Gastrocnemius medialis (tissue), 4 donors: ENCODE results near the gene SERTAD2.

Experiments used
- POLR2A ChIP-seq, 2 donors: fragments of 450-650 bp; IDR thresholded peaks; one replicate each; pipeline ENCODE4 v1.6.1; 2017; ENCODE audit warnings: antibody characterized with exemption in 2 of 2, mild to moderate bottlenecking in 2 of 2, moderate library complexity in 2 of 2
- TF ChIP-seq, protein P1 (sequence below), 5 experiments: fragments of 450-650 bp in 3 of 5; fragments of 200-600 bp in 2 of 5; sonication (generic) in 2 of 5; IDR thresholded peaks in 4 of 5; conservative IDR thresholded peaks in 1 of 5; 1 replicate in 4 of 5; 2 replicates in 1 of 5; pipeline ENCODE4 v1.5.1; 2016 to 2019; ENCODE audit warnings: antibody characterized with exemption in 5 of 5, mild to moderate bottlenecking in 3 of 5, moderate library complexity in 3 of 5

DNA sequence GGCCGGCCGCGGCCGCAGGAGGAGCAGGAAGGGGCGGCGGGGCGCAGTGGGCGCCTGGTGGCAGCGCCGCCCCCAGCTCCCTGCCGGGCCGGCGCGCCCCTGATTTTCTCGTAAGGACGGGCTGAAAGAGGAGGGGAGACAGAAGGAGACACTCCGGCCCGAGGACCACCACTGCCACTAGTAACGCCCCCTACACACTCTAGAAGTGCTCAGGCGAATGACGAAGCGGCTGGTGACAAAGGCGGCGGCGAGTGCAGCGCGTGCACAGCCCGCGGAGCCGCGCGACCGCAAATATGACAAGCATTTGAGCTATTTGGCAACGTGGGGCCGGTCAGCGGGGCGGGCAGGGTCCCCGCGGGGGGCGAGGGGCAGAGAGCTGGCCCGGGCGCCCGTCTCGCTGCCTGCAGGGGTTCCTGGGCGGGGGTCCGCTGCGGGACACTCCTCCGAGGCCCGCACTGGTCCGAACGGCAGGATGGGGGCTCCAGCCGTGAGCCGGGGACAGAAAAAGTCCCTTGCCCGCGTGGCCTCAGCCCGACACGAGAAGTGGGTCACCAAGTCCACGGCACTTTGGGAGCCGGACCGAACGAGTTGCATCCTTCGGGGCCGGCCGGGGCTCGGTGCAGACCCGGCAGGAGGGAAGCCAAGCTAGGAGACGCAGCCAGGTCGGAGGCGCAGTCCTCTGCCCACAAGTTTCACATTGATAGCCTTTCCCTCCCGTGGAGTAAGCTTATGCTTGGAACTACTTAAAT, 524 bp upstream of the SERTAD2 start:
- TF ChIP-seq, protein P1, sequence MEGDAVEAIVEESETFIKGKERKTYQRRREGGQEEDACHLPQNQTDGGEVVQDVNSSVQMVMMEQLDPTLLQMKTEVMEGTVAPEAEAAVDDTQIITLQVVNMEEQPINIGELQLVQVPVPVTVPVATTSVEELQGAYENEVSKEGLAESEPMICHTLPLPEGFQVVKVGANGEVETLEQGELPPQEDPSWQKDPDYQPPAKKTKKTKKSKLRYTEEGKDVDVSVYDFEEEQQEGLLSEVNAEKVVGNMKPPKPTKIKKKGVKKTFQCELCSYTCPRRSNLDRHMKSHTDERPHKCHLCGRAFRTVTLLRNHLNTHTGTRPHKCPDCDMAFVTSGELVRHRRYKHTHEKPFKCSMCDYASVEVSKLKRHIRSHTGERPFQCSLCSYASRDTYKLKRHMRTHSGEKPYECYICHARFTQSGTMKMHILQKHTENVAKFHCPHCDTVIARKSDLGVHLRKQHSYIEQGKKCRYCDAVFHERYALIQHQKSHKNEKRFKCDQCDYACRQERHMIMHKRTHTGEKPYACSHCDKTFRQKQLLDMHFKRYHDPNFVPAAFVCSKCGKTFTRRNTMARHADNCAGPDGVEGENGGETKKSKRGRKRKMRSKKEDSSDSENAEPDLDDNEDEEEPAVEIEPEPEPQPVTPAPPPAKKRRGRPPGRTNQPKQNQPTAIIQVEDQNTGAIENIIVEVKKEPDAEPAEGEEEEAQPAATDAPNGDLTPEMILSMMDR (IDR thresholded peaks at IDR 0.05 in 4 of 5, conservative IDR thresholded peaks at IDR 0.05 in 1 of 5): peak in 2 of 5 experiments; percentile 22 to 28
- TF ChIP-seq POLR2A (IDR thresholded peaks at IDR 0.05): peak; percentile 94 to 97
